A673 (cell line): Measurements from ENCODE around the gene PRSS53. TPM values are rescaled to one million over a fixed set of nuclear protein-coding genes. Genes with fewer than 3 reads are reported as not detected.
A peak's percentile ranks its signal among the peaks of the same experiment; 100 is the strongest.

Experiments used
- BruUV-seq: library from RNA; stranded (reverse); fragments of 400-500 nt; replicated peaks from 2 replicates; lab custom pipeline; 2021; lab: Mats Ljungman, UMichigan
- CTCF ChIA-PET: fragments of 300-600 bp; sonication (Branson Sonifier 250); formaldehyde crosslinking; loops from one replicate; lab custom pipeline; 2022; ENCODE audit warnings: antibody characterized with exemption; lab: Charles Lee
- POLR2A ChIA-PET: fragments of 300-600 bp; sonication (Branson Sonifier 250); formaldehyde crosslinking; loops from one replicate; lab custom pipeline; 2022; ENCODE audit warnings: antibody characterized with exemption; ENCODE audit not compliant: low non-redundant PET; lab: Charles Lee
- DNase-seq: peaks from one replicate; pipeline ENCODE4 v3.0.0-alpha.2; 2015; ENCODE audit warnings: low spot score
- H3K27ac ChIP-seq: fragments of 200-600 bp; sonication (generic); 2 replicates; pipeline ENCODE4 v1.5.1; 2016; ENCODE audit warnings: mixed run types, low read depth, mild to moderate bottlenecking, mixed read lengths, antibody characterized with exemption, low read length; ENCODE audit not compliant: poor library complexity, severe bottlenecking
- H3K27me3 ChIP-seq: fragments of 200-600 bp; sonication (generic); replicated peaks from 2 replicates; pipeline ENCODE4 v1.6.1; 2017; ENCODE audit warnings: mixed run types, low read depth, mild to moderate bottlenecking, mixed read lengths, antibody characterized with exemption, low read length; ENCODE audit not compliant: insufficient read depth, poor library complexity
- H3K36me3 ChIP-seq: fragments of 200-600 bp; sonication (generic); 2 replicates; pipeline ENCODE4 v1.6.1; 2016; ENCODE audit warnings: mixed run types, mild to moderate bottlenecking, mixed read lengths, antibody characterized with exemption, low read length; ENCODE audit not compliant: insufficient read depth, poor library complexity, severe bottlenecking
- H3K4me1 ChIP-seq: fragments of 200-600 bp; sonication (generic); 2 replicates; pipeline ENCODE4 v1.6.1; 2017; ENCODE audit warnings: mixed run types, mild to moderate bottlenecking, mixed read lengths, antibody characterized with exemption, low read length; ENCODE audit not compliant: insufficient read depth, poor library complexity, severe bottlenecking
- H3K4me3 ChIP-seq: fragments of 200-600 bp; sonication (generic); 2 replicates; pipeline ENCODE4 v1.5.1; 2016; ENCODE audit warnings: low read depth, mixed run types, mild to moderate bottlenecking, mixed read lengths, low read length; ENCODE audit not compliant: poor library complexity, severe bottlenecking
- H3K9me3 ChIP-seq: fragments of 200-600 bp; sonication (generic); 2 replicates; pipeline ENCODE4 v1.6.1; 2016; ENCODE audit warnings: mixed run types, low read depth, mild to moderate bottlenecking, mixed read lengths, antibody characterized with exemption, low read length; ENCODE audit not compliant: poor library complexity, severe bottlenecking
- CTCF ChIP-seq: fragments of 300-800, 200-600 bp; sonication (generic); conservative IDR thresholded peaks from 2 replicates; pipeline ENCODE4 v1.5.1; 2017; ENCODE audit warnings: low read depth, mild to moderate bottlenecking, antibody characterized with exemption, low read length, moderate library complexity, mixed read lengths
- EZH2 ChIP-seq: fragments of 200-600 bp; sonication (generic); IDR thresholded peaks from 2 replicates; pipeline ENCODE4 v1.6.1; 2017; ENCODE audit warnings: borderline replicate concordance, low read depth, mild to moderate bottlenecking, mixed read lengths, antibody characterized with exemption, low read length; ENCODE audit not compliant: poor library complexity, severe bottlenecking
- intact Hi-C: fragments of 100-400 bp; cut with micrococcal nuclease; formaldehyde crosslinking; loops from one replicate; pipeline ENCODE4 v1.10.0; 2022; ENCODE audit not compliant: unreplicated experiment
- total RNA-seq: library from RNA; stranded (reverse); gene quantifications from 2 replicates; pipeline ENCODE4 v1.2.3, GENCODE V29; 2021

PRSS53 gene
- total RNA-seq, 1 experiment from 2014 or later, result 3.1 TPM

DNA sequence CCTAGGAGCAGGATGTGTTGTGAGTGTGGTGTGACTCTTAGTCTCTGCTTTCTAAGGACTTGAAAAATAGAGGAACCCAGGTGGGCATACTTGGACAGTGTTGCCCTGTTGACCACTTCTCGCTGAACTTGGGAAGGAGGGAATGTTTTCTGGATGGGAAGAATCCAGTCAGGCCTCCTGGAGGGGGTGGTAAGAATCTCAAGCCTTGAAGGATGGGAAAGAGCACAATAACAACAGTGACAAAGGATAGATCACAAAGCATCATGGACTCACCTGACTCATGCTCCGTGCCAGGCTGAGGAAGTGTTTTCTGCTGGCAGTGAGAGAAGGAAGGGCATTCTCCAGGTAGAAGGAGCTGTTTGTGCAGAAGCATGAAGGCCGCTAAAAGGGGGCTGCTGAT lies 37.1 kb upstream of the PRSS53 start:
- no peaks in the 10 kb centered on the region for H3K4me1 ChIP-seq
- ChIA-PET CTCF (no interaction called here), POLR2A (no interaction called here)
- DNase-seq, result no peak
- intact Hi-C loops, result no loop called here
- no peaks in the 10 kb centered on the region for H3K27me3 ChIP-seq
- TF ChIP-seq CTCF, result no peak
- TF ChIP-seq EZH2, result no peak
- no peak overlapping the region for H3K4me3 ChIP-seq
- H3K9me3 ChIP-seq, result no peaks in the 10 kb centered on the region
- no TSS peak for BruUV-seq
- H3K36me3 ChIP-seq, result peaks cover 27% of the 10 kb centered on the region
- no peak overlapping the region for H3K27ac ChIP-seq

- Histone ChIP-seq H3K9me3 (no peaks in the 10 kb centered on the region), H3K4me1 (peaks cover 6% of the 10 kb centered on the region), H3K36me3 (peaks cover 46% of the 10 kb centered on the region), H3K27ac (no peak overlapping the region), H3K4me3 (no peak overlapping the region), H3K27me3 (no peaks in the 10 kb centered on the region)
- ChIA-PET CTCF (no interaction called here), POLR2A (no interaction called here)
- intact Hi-C loops, result no loop called here
- no peak for DNase-seq
- no TSS peak for BruUV-seq
- TF ChIP-seq EZH2 (no peak), CTCF (no peak)
Measured at GRCh38 chr16:31120129-31120528, 31.4 kb upstream of the PRSS53 start.

DNA sequence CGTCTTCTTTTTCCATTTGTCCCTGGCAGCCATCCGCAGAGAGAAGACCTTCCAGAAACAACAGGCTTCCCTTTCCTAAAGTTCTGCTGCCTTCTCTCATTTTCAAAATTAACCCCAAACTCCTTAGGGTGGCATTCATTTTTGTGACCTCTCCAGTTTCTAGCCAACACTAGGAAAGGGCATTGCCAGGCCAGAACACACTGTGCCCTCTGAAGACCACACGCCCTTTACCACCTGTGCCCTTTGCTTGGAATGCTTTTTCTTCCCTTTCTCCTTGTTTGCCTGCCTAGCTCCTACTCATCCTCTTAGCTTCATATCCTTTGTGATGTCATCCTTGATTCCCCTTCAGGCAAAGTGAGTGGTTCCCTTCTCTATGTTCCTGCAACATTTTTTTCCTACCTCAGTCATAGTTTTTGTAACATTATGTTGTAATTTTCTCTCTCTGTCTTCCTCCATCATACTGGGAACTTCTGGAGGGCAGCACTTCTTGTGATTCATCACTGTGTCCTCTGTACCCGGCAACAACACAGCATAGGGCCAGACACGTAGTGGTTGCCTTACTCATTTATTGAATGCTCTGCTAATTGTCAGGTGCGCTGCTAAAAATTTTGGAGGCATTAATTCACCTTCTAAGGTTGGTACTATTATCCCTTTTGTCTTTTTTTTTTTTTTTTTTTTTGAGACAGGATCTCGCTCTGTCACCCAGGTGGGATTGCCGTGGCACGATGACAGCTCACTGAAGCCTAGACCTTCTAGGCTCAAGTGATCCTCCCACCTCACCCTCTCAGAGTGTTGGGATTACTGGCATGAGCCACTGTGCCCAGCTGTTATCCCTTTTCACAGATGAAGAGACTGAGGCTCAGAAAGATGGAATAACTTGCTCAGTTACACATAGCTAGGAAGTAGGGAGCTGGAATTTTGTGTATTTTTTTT lies 29.7 kb upstream of the PRSS53 start:
- no peaks in the 10 kb centered on the region for H3K9me3 ChIP-seq
- H3K4me3 ChIP-seq, result peak overlapping the region; percentile 74
- BruUV-seq, result TSS peak; percentile 45
- peaks cover 6% of the 10 kb centered on the region for H3K4me1 ChIP-seq
- H3K36me3 ChIP-seq, result peaks cover 39% of the 10 kb centered on the region
- intact Hi-C loops, result no loop called here
- POLR2A ChIA-PET, result interaction anchor here (0.6 kb wide), 2 partner anchors 23 to 121 kb away, joined by 4 to 5 read pairs; no protein-coding TSS in a partner anchor
- H3K27ac ChIP-seq, result peak overlapping the region; percentile 79
- no peak for DNase-seq
- CTCF ChIA-PET, result interaction anchor here (1.0 to 1.7 kb wide), 2 partner anchors 24 to 164 kb away, joined by 5 to 10 read pairs; no protein-coding TSS in a partner anchor
- H3K27me3 ChIP-seq, result no peaks in the 10 kb centered on the region
- TF ChIP-seq CTCF (no peak), EZH2 (no peak)
